Spleen (tissue), 7 donors: Measurements from ENCODE around the gene APELA.

Source experiments
- CTCF ChIP-seq, 11 experiments: fragments of 200-600 bp in 7 of 11; fragments of 450-650 bp in 4 of 11; sonication (generic) in 4 of 11; IDR thresholded peaks in 8 of 11; conservative IDR thresholded peaks in 3 of 11; 1 replicate in 7 of 11; 2 replicates in 4 of 11; pipeline versions ENCODE4 v1.4.0 to v1.8.0; 2016 to 2021; ENCODE audit warnings: antibody characterized with exemption in 11 of 11, inconsistent platforms in 4 of 11, mild to moderate bottlenecking in 1 of 11
- POLR2A ChIP-seq, 3 donors: fragments of 450-650 bp; IDR thresholded peaks; one replicate each; pipeline ENCODE4 v1.5.1; 2017; ENCODE audit warnings: antibody characterized with exemption in 3 of 3, mild to moderate bottlenecking in 1 of 3
- donor health status: DM: no; HTN: no; CAD: no; lungs with moderate emphysema.
- donor health status: DM: no; HTN: no; CAD: no.
- donor health status: DM: no; HTN: no; CAD: no.

- no peak for TF ChIP-seq CTCF (IDR thresholded peaks at IDR 0.05 in 8 of 11, conservative IDR thresholded peaks at IDR 0.05 in 3 of 11)
- TF ChIP-seq POLR2A (IDR thresholded peaks at IDR 0.05), result no peak
These were observed at the start of gene APELA for GRCh38 chr4:164876700-164877324.
